H1 (cell line): ENCODE measurements around the gene SOX10. TPM values are rescaled to one million over a fixed set of nuclear protein-coding genes. Genes with fewer than 3 reads are reported as not detected.

Source experiments
- CBX8 ChIP-seq: fragments of 300-800, 300-1000 bp; sonication (generic); IDR thresholded peaks from 2 replicates; pipeline ENCODE4 v1.7.1; 2016; ENCODE audit warnings: low read depth, low read length, borderline replicate concordance
- EZH2 ChIP-seq: fragments of 200-600 bp; sonication (generic); IDR thresholded peaks from 2 replicates; pipeline ENCODE4 v1.7.1; 2012; ENCODE audit warnings: low read depth, mild to moderate bottlenecking, moderate library complexity, low read length, inconsistent platforms; ENCODE audit not compliant: severe bottlenecking
- TBP ChIP-seq: IDR thresholded peaks from 2 replicates; pipeline ENCODE4 v1.6.1; 2011; ENCODE audit warnings: low read depth, low read length, improper control_type of control experiment
- polyA plus RNA-seq, 7 experiments: library from polyadenylated mRNA; depleted of rRNA in 3 of 7; stranded (reverse) in 5 of 7; unstranded in 2 of 7; fragments of >200 nt in 5 of 7; fragments of 200-250 nt in 2 of 7; gene quantifications; 1 replicate in 5 of 7; 2 replicates in 1 of 7; 4 replicates in 1 of 7; pipeline versions ENCODE4 v1.2.1 to v1.2.3, GENCODE V29; 2011 to 2013; ENCODE audit warnings: missing spikeins in 2 of 7, mixed read lengths in 2 of 7
- total RNA-seq: library from RNA; stranded (reverse); fragmentation: NEBNext Ultra II Directional; extraction: Animal tissue kit (Norgen Biotek cat#: 25700); gene quantifications from 2 replicates; pipeline ENCODE4 v1.2.1, GENCODE V29; 2021

The SOX10 gene
- total and polyA plus RNA-seq, 2 of the 8 experiments (the other 6 are each of a cell fraction or from before 2014, with no cell fraction given): 2.7 TPM

- TF ChIP-seq EZH2 (no peak), CBX8 (no peak), TBP (no peak)
Measured at GRCh38 chr22:38007330-38007902, 23.1 kb upstream of the SOX10 start (continued).
